ENCODE measurements around the gene CCDC50. TPM values are rescaled to one million over a fixed set of nuclear protein-coding genes. Genes with fewer than 3 reads are reported as not detected.

The CCDC50 gene
- total and polyA plus RNA-seq, 2 donors (not counting 3 experiments of a cell fraction or from before 2014, with no cell fraction given) = 44.4 to 137 TPM

GRCh38 chr3:191333298-191333880, 4.2 kb downstream of the CCDC50 start:
- FAIRE-seq (no peak), DNase-seq (ENCODE audit: low read depth, low spot score) (no peak)
- no peak overlapping the region for H3K27ac ChIP-seq (ENCODE audit: insufficient read depth, low read depth, low read length)
- ChIA-PET CTCF (interaction anchor here (1.5 kb wide), 1 partner anchor 8 kb away, joined by 3 read pairs; no protein-coding TSS in a partner anchor), POLR2A (no interaction called here)
- dilution Hi-C loops (cut with MboI; ENCODE audit: extremely low pct_ligation_motif_present, low sequenced_read_pairs) = no loop called here
- peaks cover 68% of the 10 kb centered on the region for H3K4me1 ChIP-seq (ENCODE audit: control insufficient read depth, extremely low read depth, insufficient read depth, low read length)
- H3K9me3 ChIP-seq (replicated peaks; ENCODE audit: control insufficient read depth, insufficient read depth, low read length) = no peaks in the 10 kb centered on the region
- no peaks in the 10 kb centered on the region for H4K20me1 ChIP-seq (replicated peaks; ENCODE audit: control insufficient read depth, extremely low read depth, insufficient read depth, low read length)
- no TSS peak for BruUV-seq (replicated peaks)
- no peak overlapping the region for H3K4me3 ChIP-seq (replicated peaks in 1 of 3; ENCODE audit: insufficient read depth in 1 of 3, low read depth in 1 of 3, low read length in 3 of 3)
- H3K27me3 ChIP-seq (ENCODE audit: control insufficient read depth in 2 of 2, insufficient read depth in 2 of 2, low read length in 2 of 2) = no peaks in the 10 kb centered on the region
- no peaks in the 10 kb centered on the region for H3K36me3 ChIP-seq (ENCODE audit: control insufficient read depth in 2 of 2, extremely low read depth in 1 of 2, insufficient read depth in 2 of 2, low read length in 2 of 2)
- H2AFZ ChIP-seq (ENCODE audit: low read depth, low read length) = no peak overlapping the region
- H3K79me2 ChIP-seq (ENCODE audit: control insufficient read depth, insufficient read depth, low read length) = peaks cover 94% of the 10 kb centered on the region
- H3K4me2 ChIP-seq (ENCODE audit: insufficient read depth, low read length) = peak overlapping the region; percentile 97
- no peak for TF ChIP-seq POLR2A (IDR thresholded peaks at IDR 0.05; ENCODE audit: low read depth, low read length)
- TF ChIP-seq GATA2 (IDR thresholded peaks at IDR 0.05; ENCODE audit: insufficient read depth, insufficient read length, low read depth, low read length) = no peak
- no peak for TF ChIP-seq CTCF (IDR thresholded peaks at IDR 0.05; ENCODE audit: extremely low read depth in 1 of 2, insufficient read depth in 1 of 2, low read depth in 1 of 2, low read length in 2 of 2)
- TF ChIP-seq JUN (IDR thresholded peaks at IDR 0.05; ENCODE audit: borderline replicate concordance, insufficient read depth, insufficient read length, low read depth) = no peak
- TF ChIP-seq EZH2 (IDR thresholded peaks at IDR 0.05; ENCODE audit: borderline replicate concordance, low read depth, low read length, severe bottlenecking) = no peak
- TF ChIP-seq POLR2AphosphoS5 (IDR thresholded peaks at IDR 0.05; ENCODE audit: insufficient read depth, low read depth, low read length) = no peak
- no peak for TF ChIP-seq MAX (IDR thresholded peaks at IDR 0.05; ENCODE audit: insufficient read depth, insufficient read length)
- TF ChIP-seq FOS (IDR thresholded peaks at IDR 0.05; ENCODE audit: borderline replicate concordance, insufficient read depth, low read length) = no peak
- TF ChIP-seq MYC (IDR thresholded peaks at IDR 0.05; ENCODE audit: low read depth, low read length) = no peak
- no peaks in the 10 kb centered on the region for H3K9me1 ChIP-seq (replicated peaks; ENCODE audit: control insufficient read depth, extremely low read depth, insufficient read depth, low read length)
- no peak overlapping the region for H3K9ac ChIP-seq (replicated peaks; ENCODE audit: extremely low read depth, insufficient read depth, low read length)
- intact Hi-C loops (cut with micrococcal nuclease) = loop anchor here (10.0 kb wide), 1 partner anchor 731 kb away; no protein-coding TSS in a partner anchor

Measured in endothelial cell of umbilical vein (primary cell).